GM18526 (cell line): ENCODE results near the gene TPM2.

Experiments
- POLR2A ChIP-seq: IDR thresholded peaks from 3 replicates; pipeline ENCODE4 v1.6.1; 2011; ENCODE audit not compliant: insufficient read length; ENCODE audit errors: extremely low read depth

Gene TPM2

GRCh38 chr9:35727676-35728040 lies 37.9 kb upstream of the TPM2 start:
- TF ChIP-seq POLR2A: no peak

- TF ChIP-seq POLR2A: no peak
These were observed 37.2 kb upstream of the TPM2 start for GRCh38 chr9:35726931-35727330.

GRCh38 chr9:35725362-35725761 lies 35.6 kb upstream of the TPM2 start:
- no peak for TF ChIP-seq POLR2A

GRCh38 chr9:35723908-35724307 lies 34.2 kb upstream of the TPM2 start:
- TF ChIP-seq POLR2A: no peak

- TF ChIP-seq POLR2A: no peak
These were observed 33.7 kb upstream of the TPM2 start for GRCh38 chr9:35723426-35723825.

GRCh38 chr9:35719546-35719945 lies 29.8 kb upstream of the TPM2 start:
- no peak for TF ChIP-seq POLR2A

- TF ChIP-seq POLR2A: no peak
These were observed 29.2 kb upstream of the TPM2 start for GRCh38 chr9:35718721-35719511.

- no peak for TF ChIP-seq POLR2A
These were observed 27.6 kb upstream of the TPM2 start for GRCh38 chr9:35717132-35717870.

GRCh38 chr9:35716230-35716629 lies 26.5 kb upstream of the TPM2 start:
- TF ChIP-seq POLR2A: no peak

GRCh38 chr9:35714579-35715252 lies 25.0 kb upstream of the TPM2 start:
- TF ChIP-seq POLR2A: no peak

GRCh38 chr9:35714123-35714522 lies 24.4 kb upstream of the TPM2 start:
- no peak for TF ChIP-seq POLR2A

GRCh38 chr9:35713578-35713977 lies 23.9 kb upstream of the TPM2 start:
- no peak for TF ChIP-seq POLR2A

GRCh38 chr9:35712762-35713400 lies 23.2 kb upstream of the TPM2 start:
- no peak for TF ChIP-seq POLR2A

- TF ChIP-seq POLR2A: no peak
These were observed 22.0 kb upstream of the TPM2 start for GRCh38 chr9:35711501-35712428.
